Central memory CD8-positive, alpha-beta T cell (primary cell): ENCODE measurements around the gene C19orf47.
A peak's percentile ranks its signal among the peaks of the same experiment; 100 is the strongest.

ENCODE experiments used
- ATAC-seq: fragments of 150-1000 bp; cut with Tn5 transposase; replicated peaks from 2 replicates; pipeline ENCODE4 v1.10.0; 2022; ENCODE audit warnings: mild to moderate bottlenecking, moderate FRiP score, moderate number of reproducible peaks; ENCODE audit not compliant: poor library complexity, severe bottlenecking; ENCODE audit errors: extremely low read depth
- DNase-seq, 2 donors: peaks; one replicate each; pipeline ENCODE4 v3.0.0; 2021; ENCODE audit warnings: low spot score in 2 of 2
- H3K27ac Mint-ChIP-seq: one replicate; pipeline ENCODE4 v1.8.0; 2022; ENCODE audit warnings: low read depth, mild to moderate bottlenecking, moderate library complexity, mixed read lengths
- H3K27me3 Mint-ChIP-seq: one replicate; pipeline ENCODE4 v1.8.0; 2022; ENCODE audit warnings: mixed read lengths
- H3K36me3 Mint-ChIP-seq: one replicate; pipeline ENCODE4 v1.8.0; 2022; ENCODE audit warnings: mild to moderate bottlenecking, moderate library complexity, mixed read lengths; ENCODE audit not compliant: insufficient read depth
- H3K4me1 Mint-ChIP-seq: one replicate; pipeline ENCODE4 v1.8.0; 2022; ENCODE audit warnings: mixed read lengths
- H3K4me3 Mint-ChIP-seq: one replicate; pipeline ENCODE4 v1.8.0; 2022; ENCODE audit warnings: mild to moderate bottlenecking, moderate library complexity, mixed read lengths
- H3K9me3 Mint-ChIP-seq: one replicate; pipeline ENCODE4 v1.8.0; 2022; ENCODE audit warnings: mixed read lengths

Gene C19orf47

GRCh38 chr19:40356681-40357595, 8.7 kb upstream of the C19orf47 start:
- H3K4me3 Mint-ChIP-seq, result no peak overlapping the region
- H3K27ac Mint-ChIP-seq, result no peak overlapping the region

GRCh38 chr19:40355975-40356680, 7.9 kb upstream of the C19orf47 start:
- Mint-ChIP-seq H3K9me3 (no peaks in the 10 kb centered on the region), H3K27me3 (no peaks in the 10 kb centered on the region), H3K4me3 (no peak overlapping the region), H3K4me1 (peaks cover 33% of the 10 kb centered on the region), H3K27ac (peak overlapping the region; percentile 65), H3K36me3 (peaks cover 6% of the 10 kb centered on the region)
- ATAC-seq (no peak), DNase-seq (no peak)

More at GRCh38 chr19:40356681-40357595, 8.7 kb upstream of the C19orf47 start:
- Mint-ChIP-seq H3K27me3 (no peaks in the 10 kb centered on the region), H3K9me3 (no peaks in the 10 kb centered on the region), H3K4me1 (peaks cover 33% of the 10 kb centered on the region), H3K36me3 (peaks cover 3% of the 10 kb centered on the region)
- ATAC-seq (no peak), DNase-seq (no peak)

GRCh38 chr19:40348961-40349507, 837 bp upstream of the C19orf47 start:
- Mint-ChIP-seq H3K4me1 (peaks cover 23% of the 10 kb centered on the region), H3K4me3 (peak overlapping the region; percentile 79), H3K27me3 (no peaks in the 10 kb centered on the region), H3K27ac (peak overlapping the region; percentile 60), H3K9me3 (no peaks in the 10 kb centered on the region), H3K36me3 (peaks cover 14% of the 10 kb centered on the region)
- ATAC-seq (no peak), DNase-seq (no peak)

- Mint-ChIP-seq H3K36me3 (peaks cover 18% of the 10 kb centered on the region), H3K27ac (no peak overlapping the region), H3K9me3 (no peaks in the 10 kb centered on the region), H3K4me3 (no peak overlapping the region), H3K4me1 (peaks cover 29% of the 10 kb centered on the region), H3K27me3 (no peaks in the 10 kb centered on the region)
- ATAC-seq (no peak), DNase-seq (no peak)
Observed at GRCh38 chr19:40344422-40344821, 3.8 kb downstream of the C19orf47 start.

- DNase-seq (no peak), ATAC-seq (no peak)
- Mint-ChIP-seq H3K27me3 (no peaks in the 10 kb centered on the region), H3K36me3 (peaks cover 11% of the 10 kb centered on the region), H3K4me1 (peaks cover 24% of the 10 kb centered on the region), H3K4me3 (no peak overlapping the region), H3K9me3 (no peaks in the 10 kb centered on the region), H3K27ac (no peak overlapping the region)
Observed at GRCh38 chr19:40342644-40343311, 5.4 kb downstream of the C19orf47 start.

GRCh38 chr19:40341601-40342482, 6.4 kb downstream of the C19orf47 start:
- ATAC-seq, result no peak
- H3K4me1 Mint-ChIP-seq, result peaks cover 19% of the 10 kb centered on the region
- H3K36me3 Mint-ChIP-seq, result peaks cover 10% of the 10 kb centered on the region
- H3K27ac Mint-ChIP-seq, result peak overlapping the region; percentile 62
- DNase-seq, result no peak
- no peaks in the 10 kb centered on the region for H3K27me3 Mint-ChIP-seq
- H3K9me3 Mint-ChIP-seq, result no peaks in the 10 kb centered on the region
- no peak overlapping the region for H3K4me3 Mint-ChIP-seq

GRCh38 chr19:40339018-40339728, 9.0 kb downstream of the C19orf47 start:
- H3K4me1 Mint-ChIP-seq, result peaks cover 19% of the 10 kb centered on the region
- DNase-seq (no peak), ATAC-seq (no peak)
- no peak overlapping the region for H3K27ac Mint-ChIP-seq
- no peak overlapping the region for H3K4me3 Mint-ChIP-seq
- H3K36me3 Mint-ChIP-seq, result peaks cover 14% of the 10 kb centered on the region
- H3K27me3 Mint-ChIP-seq, result no peaks in the 10 kb centered on the region
- no peaks in the 10 kb centered on the region for H3K9me3 Mint-ChIP-seq

GRCh38 chr19:40337594-40337993, 10.6 kb downstream of the C19orf47 start:
- H3K36me3 Mint-ChIP-seq, result peaks cover 22% of the 10 kb centered on the region
- H3K4me1 Mint-ChIP-seq, result peaks cover 11% of the 10 kb centered on the region
- ATAC-seq, result no peak
- no peaks in the 10 kb centered on the region for H3K27me3 Mint-ChIP-seq
- no peak for DNase-seq
- no peak overlapping the region for H3K27ac Mint-ChIP-seq
- no peak overlapping the region for H3K4me3 Mint-ChIP-seq
- no peaks in the 10 kb centered on the region for H3K9me3 Mint-ChIP-seq

GRCh38 chr19:40337107-40337506, 11.1 kb downstream of the C19orf47 start:
- DNase-seq, result no peak
- H3K27ac Mint-ChIP-seq, result no peak overlapping the region
- ATAC-seq, result no peak
- peaks cover 7% of the 10 kb centered on the region for H3K4me1 Mint-ChIP-seq
- peaks cover 27% of the 10 kb centered on the region for H3K36me3 Mint-ChIP-seq
- H3K4me3 Mint-ChIP-seq, result no peak overlapping the region
- no peaks in the 10 kb centered on the region for H3K27me3 Mint-ChIP-seq
- no peaks in the 10 kb centered on the region for H3K9me3 Mint-ChIP-seq

GRCh38 chr19:40336601-40336900, 11.6 kb downstream of the C19orf47 start:
- H3K36me3 Mint-ChIP-seq, result peaks cover 32% of the 10 kb centered on the region
- H3K4me1 Mint-ChIP-seq, result peaks cover 6% of the 10 kb centered on the region
- H3K4me3 Mint-ChIP-seq, result no peak overlapping the region
- H3K9me3 Mint-ChIP-seq, result no peaks in the 10 kb centered on the region
- ATAC-seq (no peak), DNase-seq (no peak)
- no peaks in the 10 kb centered on the region for H3K27me3 Mint-ChIP-seq
- H3K27ac Mint-ChIP-seq, result no peak overlapping the region

- Mint-ChIP-seq H3K4me3 (no peak overlapping the region), H3K36me3 (peaks cover 35% of the 10 kb centered on the region), H3K27me3 (no peaks in the 10 kb centered on the region), H3K9me3 (no peaks in the 10 kb centered on the region), H3K27ac (no peak overlapping the region), H3K4me1 (peaks cover 6% of the 10 kb centered on the region)
- DNase-seq (no peak), ATAC-seq (no peak)
Observed at GRCh38 chr19:40335855-40336600, 12.2 kb downstream of the C19orf47 start.
